Body of pancreas (tissue), 4 donors: ENCODE data around the gene CAPZA1.

Experiments
- POLR2A ChIP-seq, 3 donors: fragments of 450-650 bp; IDR thresholded peaks; one replicate each; pipeline ENCODE4 v1.6.1; 2016; ENCODE audit warnings: antibody characterized with exemption in 3 of 3, mild to moderate bottlenecking in 2 of 3
- TF ChIP-seq, protein P1 (sequence below), 7 experiments: fragments of 450-650 bp in 4 of 7; fragments of 200-600 bp in 3 of 7; sonication (generic) in 3 of 7; IDR thresholded peaks; one replicate each; pipeline ENCODE4 v1.5.1; 2016 to 2019; ENCODE audit warnings: antibody characterized with exemption in 7 of 7

DNA sequence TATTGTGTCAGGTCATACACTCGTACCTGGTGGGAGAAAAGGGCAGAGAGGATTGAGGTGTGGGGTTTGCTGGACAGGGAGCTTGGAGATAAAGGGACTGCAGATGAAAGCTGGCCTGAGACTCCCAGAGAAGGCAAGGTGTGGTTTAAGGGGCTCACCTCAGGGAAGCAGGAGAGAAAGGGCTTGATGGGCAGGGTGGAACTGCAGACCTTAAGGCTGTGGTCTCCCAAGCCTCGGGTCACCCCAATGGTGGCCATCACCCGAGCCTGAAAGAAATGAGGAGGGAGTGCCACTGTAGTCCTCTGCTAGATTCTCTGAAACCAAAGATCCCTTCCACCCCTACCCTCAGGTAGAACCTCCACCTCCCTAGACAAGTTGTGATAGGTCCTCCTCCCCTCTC lies 91.0 kb downstream of the CAPZA1 start:
- TF ChIP-seq, protein P1, sequence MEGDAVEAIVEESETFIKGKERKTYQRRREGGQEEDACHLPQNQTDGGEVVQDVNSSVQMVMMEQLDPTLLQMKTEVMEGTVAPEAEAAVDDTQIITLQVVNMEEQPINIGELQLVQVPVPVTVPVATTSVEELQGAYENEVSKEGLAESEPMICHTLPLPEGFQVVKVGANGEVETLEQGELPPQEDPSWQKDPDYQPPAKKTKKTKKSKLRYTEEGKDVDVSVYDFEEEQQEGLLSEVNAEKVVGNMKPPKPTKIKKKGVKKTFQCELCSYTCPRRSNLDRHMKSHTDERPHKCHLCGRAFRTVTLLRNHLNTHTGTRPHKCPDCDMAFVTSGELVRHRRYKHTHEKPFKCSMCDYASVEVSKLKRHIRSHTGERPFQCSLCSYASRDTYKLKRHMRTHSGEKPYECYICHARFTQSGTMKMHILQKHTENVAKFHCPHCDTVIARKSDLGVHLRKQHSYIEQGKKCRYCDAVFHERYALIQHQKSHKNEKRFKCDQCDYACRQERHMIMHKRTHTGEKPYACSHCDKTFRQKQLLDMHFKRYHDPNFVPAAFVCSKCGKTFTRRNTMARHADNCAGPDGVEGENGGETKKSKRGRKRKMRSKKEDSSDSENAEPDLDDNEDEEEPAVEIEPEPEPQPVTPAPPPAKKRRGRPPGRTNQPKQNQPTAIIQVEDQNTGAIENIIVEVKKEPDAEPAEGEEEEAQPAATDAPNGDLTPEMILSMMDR (IDR thresholded peaks at IDR 0.05) = no peak
- TF ChIP-seq POLR2A (IDR thresholded peaks at IDR 0.05) = no peak
